ENCODE results near the gene ZFYVE9. TPM values are rescaled to one million over a fixed set of nuclear protein-coding genes. Genes with fewer than 3 reads are reported as not detected.
A peak's percentile ranks its signal among the peaks of the same experiment; 100 is the strongest.

The ZFYVE9 gene
- total RNA-seq, 6 experiments from 2014 or later = 15.4 to 18.9 (median 17.4) TPM

DNA sequence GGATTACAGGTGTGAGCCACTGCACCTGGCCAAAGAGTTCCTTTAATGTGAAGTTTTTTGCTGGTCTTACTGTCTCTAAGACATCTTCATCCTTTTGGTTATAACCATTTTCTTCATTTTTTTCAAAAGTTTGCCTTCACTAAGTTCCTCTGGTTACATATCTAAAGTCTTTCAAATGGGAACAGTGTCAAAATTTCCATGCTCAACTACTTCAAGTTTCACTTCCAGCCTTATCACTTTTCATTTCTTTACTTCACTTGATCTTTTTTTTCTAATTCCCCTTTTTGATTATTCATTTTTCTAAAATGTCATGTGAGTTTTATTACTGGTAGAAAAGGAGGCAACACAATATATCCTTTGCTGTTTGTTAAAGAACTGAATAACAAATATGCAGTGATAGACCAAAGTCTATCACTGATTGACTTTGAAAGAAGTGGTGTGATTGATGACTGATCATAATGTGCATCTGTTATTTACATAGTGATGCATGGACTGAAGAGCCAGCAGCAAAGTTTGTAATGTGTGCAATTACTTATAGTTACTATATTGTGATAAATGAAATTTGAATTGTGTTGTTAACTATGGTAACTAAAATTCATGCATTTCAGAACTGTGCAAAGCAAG, 16.0 kb upstream of the ZFYVE9 start:
- Mint-ChIP-seq H3K27ac (no peak overlapping the region), H3K36me3 (ENCODE audit: low read depth) (no peaks in the 10 kb centered on the region), H3K9me3 (no peaks in the 10 kb centered on the region), H3K4me1 (ENCODE audit: low read depth) (no peaks in the 10 kb centered on the region), H3K4me3 (no peak overlapping the region), H3K27me3 (ENCODE audit: insufficient read depth) (peaks cover 5% of the 10 kb centered on the region)
- no peak for DNase-seq
- no peak for TF ChIP-seq CTCF (IDR thresholded peaks at IDR 0.05)

DNA sequence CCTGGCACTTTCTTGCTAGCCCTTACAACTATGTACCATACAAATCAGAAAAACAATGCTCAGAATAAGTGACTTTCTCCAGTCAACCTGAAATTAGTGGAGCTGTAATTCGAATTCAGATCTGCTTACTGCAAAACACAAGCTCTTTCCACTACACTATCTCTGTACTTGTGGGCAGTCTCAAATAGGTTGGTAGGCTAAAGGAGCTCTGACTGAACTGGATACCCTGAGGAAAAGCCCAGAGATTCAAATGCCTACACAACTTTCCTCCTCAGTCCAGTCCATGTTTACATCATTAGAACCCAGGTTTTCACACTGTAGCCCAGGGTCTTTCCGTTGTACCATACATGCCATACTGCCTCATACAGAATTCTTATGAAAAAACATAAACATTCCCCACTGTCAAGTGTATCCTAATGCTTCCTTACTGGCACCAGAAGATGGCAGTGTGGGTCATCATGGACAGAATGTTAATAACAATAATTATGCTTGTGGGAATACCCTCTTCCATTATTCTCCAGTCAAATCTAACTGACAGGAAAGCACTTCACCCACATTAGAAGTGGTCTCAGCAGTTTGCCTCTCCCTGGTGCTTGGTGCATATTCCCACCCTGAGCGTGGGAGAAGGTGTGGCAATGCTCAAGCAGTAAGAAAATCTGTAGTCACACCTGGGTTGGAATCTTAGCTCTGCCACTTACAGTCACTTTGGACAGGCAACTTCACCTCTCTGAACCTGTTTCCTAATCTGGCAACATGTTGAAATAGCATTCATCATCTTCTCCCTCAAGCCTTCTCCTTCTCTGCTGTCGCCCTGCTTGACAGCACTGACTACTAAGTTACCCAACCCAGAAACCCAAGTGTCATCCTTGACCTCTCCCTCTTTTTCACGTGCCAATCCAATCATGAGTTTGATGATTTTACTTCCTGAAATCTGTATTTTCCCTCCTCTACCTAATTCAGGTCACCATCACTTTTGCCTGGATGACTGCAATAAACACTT, 14.4 kb upstream of the ZFYVE9 start:
- TF ChIP-seq CTCF (IDR thresholded peaks at IDR 0.05) = peak; percentile 83
- H3K4me1 Mint-ChIP-seq (ENCODE audit: low read depth) = no peaks in the 10 kb centered on the region
- H3K4me3 Mint-ChIP-seq = no peak overlapping the region
- no peak overlapping the region for H3K27ac Mint-ChIP-seq
- no peaks in the 10 kb centered on the region for H3K9me3 Mint-ChIP-seq
- H3K27me3 Mint-ChIP-seq (ENCODE audit: insufficient read depth) = peaks cover 3% of the 10 kb centered on the region
- H3K36me3 Mint-ChIP-seq (ENCODE audit: low read depth) = no peaks in the 10 kb centered on the region
- DNase-seq = peak; percentile 45

- H3K4me1 Mint-ChIP-seq (ENCODE audit: low read depth) = peaks cover 35% of the 10 kb centered on the region
- peak overlapping the region; percentile 68 for H3K4me3 Mint-ChIP-seq
These were observed 1.9 kb upstream of the ZFYVE9 start for GRCh38 chr1:52139817-52140540.

DNA sequence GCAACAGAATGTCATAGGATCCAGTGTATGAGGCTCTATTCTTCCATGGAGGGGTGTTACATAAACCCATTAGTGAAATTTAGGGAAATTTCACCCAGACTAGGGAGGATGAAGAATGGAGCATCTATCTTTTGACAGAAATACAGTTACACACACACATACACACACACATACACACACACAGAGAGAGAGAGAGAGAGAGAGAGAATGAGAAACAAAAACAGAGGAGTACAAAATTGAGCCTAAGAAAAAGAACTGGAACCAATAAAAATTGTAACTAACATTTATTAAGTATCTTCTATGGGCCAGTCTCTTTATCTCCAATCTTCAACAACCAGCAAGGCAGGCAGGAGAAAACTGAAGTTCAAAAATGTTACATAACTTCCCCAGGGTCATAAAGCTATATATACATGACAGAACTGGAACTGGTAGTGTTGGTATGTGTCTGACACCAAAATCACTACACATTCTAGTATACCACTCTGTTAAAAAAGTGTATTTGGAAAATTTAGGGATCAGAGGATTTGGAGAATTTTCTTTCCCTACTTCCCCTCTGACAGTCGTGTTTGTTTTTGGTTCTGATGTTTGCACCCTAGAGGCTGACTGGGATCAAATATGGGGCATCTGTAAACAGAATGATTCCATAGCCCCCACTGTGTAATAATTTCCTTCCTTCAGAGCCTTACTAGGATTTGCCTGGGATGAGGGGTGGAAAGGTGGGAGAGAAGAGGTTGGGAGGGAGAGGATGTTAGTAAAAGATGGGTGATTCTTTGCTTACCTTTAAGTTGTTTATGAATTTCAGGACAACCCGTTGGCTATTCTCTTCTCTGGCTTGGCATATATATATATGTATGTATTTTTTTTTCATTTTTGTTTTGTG, 1.0 kb upstream of the ZFYVE9 start:
- DNase-seq = no peak
- Mint-ChIP-seq H3K4me1 (ENCODE audit: low read depth) (peaks cover 41% of the 10 kb centered on the region), H3K27ac (peak overlapping the region; percentile 83), H3K27me3 (ENCODE audit: insufficient read depth) (no peaks in the 10 kb centered on the region), H3K9me3 (no peaks in the 10 kb centered on the region), H3K36me3 (ENCODE audit: low read depth) (no peaks in the 10 kb centered on the region), H3K4me3 (peak overlapping the region; percentile 83)
- TF ChIP-seq CTCF (IDR thresholded peaks at IDR 0.05) = no peak

More at GRCh38 chr1:52139817-52140540, 1.9 kb upstream of the ZFYVE9 start:
- no peak for TF ChIP-seq CTCF (IDR thresholded peaks at IDR 0.05)
- peak; percentile 83 for DNase-seq
- Mint-ChIP-seq H3K27me3 (ENCODE audit: insufficient read depth) (no peaks in the 10 kb centered on the region), H3K36me3 (ENCODE audit: low read depth) (no peaks in the 10 kb centered on the region), H3K27ac (peak overlapping the region; percentile 75), H3K9me3 (no peaks in the 10 kb centered on the region)
